Smooth muscle cell (in vitro differentiated cells): ENCODE data around the gene ADAM20. TPM values are rescaled to one million over a fixed set of nuclear protein-coding genes. Genes with fewer than 3 reads are reported as not detected.
"Not testable (repeated sequence)": the region's sequence is repeated elsewhere in the genome, so short reads cannot be mapped to it uniquely, and the experiment has no call there.

Source experiments
- DNase-seq: peaks from one replicate; lab custom pipeline; 2025; ENCODE audit not compliant: unreplicated experiment; lab: John Stamatoyannopoulos, UW
- H2AFZ ChIP-seq: fragments of 200-600 bp; sonication (generic); 2 replicates; pipeline ENCODE4 v1.6.0; 2016; ENCODE audit warnings: antibody characterized with exemption, low read depth, mild to moderate bottlenecking
- H3F3A ChIP-seq: fragments of 200-600 bp; sonication (generic); 2 replicates; pipeline ENCODE4 v1.6.0; 2017; ENCODE audit warnings: antibody characterized with exemption, low read depth
- H3K27ac ChIP-seq: fragments of 200-600 bp; sonication (generic); 2 replicates; pipeline ENCODE4 v1.5.1; 2016; ENCODE audit warnings: low read depth, mild to moderate bottlenecking
- H3K27me3 ChIP-seq: fragments of 200-600 bp; sonication (generic); 2 replicates; pipeline ENCODE4 v1.6.1; 2016; ENCODE audit warnings: low read depth, mild to moderate bottlenecking
- H3K36me3 ChIP-seq: fragments of 200-600 bp; sonication (generic); 2 replicates; pipeline ENCODE4 v1.5.1; 2016; ENCODE audit warnings: low read depth
- H3K4me1 ChIP-seq: fragments of 200-600 bp; sonication (generic); 2 replicates; pipeline ENCODE4 v1.5.1; 2016; ENCODE audit warnings: low read depth
- H3K4me2 ChIP-seq: fragments of 200-600 bp; sonication (generic); 2 replicates; pipeline ENCODE4 v1.6.0; 2016; ENCODE audit warnings: mild to moderate bottlenecking
- H3K4me3 ChIP-seq: fragments of 200-600 bp; sonication (generic); 2 replicates; pipeline ENCODE4 v1.5.1; 2016; ENCODE audit warnings: mild to moderate bottlenecking
- H3K79me2 ChIP-seq: fragments of 200-600 bp; sonication (generic); 2 replicates; pipeline ENCODE4 v1.6.0; 2016; ENCODE audit warnings: low read depth, mild to moderate bottlenecking
- H3K9ac ChIP-seq: fragments of 200-600 bp; sonication (generic); 2 replicates; pipeline ENCODE4 v1.6.0; 2016; ENCODE audit warnings: low read depth
- H3K9me3 ChIP-seq: fragments of 200-600 bp; sonication (generic); replicated peaks from 2 replicates; pipeline ENCODE4 v1.5.1; 2016; ENCODE audit warnings: low read depth
- H4K20me1 ChIP-seq: fragments of 200-600 bp; sonication (generic); 2 replicates; pipeline ENCODE4 v1.6.0; 2016; ENCODE audit warnings: low read depth
- CTCF ChIP-seq: fragments of 200-600 bp; sonication (generic); IDR thresholded peaks from 2 replicates; pipeline ENCODE4 v1.5.1; 2017; ENCODE audit warnings: borderline replicate concordance, mild to moderate bottlenecking, antibody characterized with exemption; ENCODE audit not compliant: insufficient read depth, poor library complexity, severe bottlenecking
- WGBS: methylation state at CpG from one replicate; pipeline ENCODE4 v1.1.7; 2016; ENCODE audit warnings: low lambda C conversion rate; 5-methylcytosine and 5-hydroxymethylcytosine counted together
- polyA plus RNA-seq: library from polyadenylated mRNA; unstranded; fragments of >200 nt; fragmentation: Nextera tagmentation; extraction: Ambion mirVana; gene quantifications from 2 replicates; pipeline ENCODE4 v1.2.1, GENCODE V29; 2016
- total RNA-seq: library from RNA; depleted of rRNA; stranded (reverse); fragments of >200 nt; gene quantifications from 2 replicates; pipeline ENCODE4 v1.2.3, GENCODE V29; 2014

The ADAM20 gene
- total and polyA plus RNA-seq, 2 experiments from 2014 or later, result 1.1 TPM; not detected in 1

GRCh38 chr14:70498191-70498590, 36.6 kb downstream of the ADAM20 start:
- H3K36me3 ChIP-seq, result no peaks in the 10 kb centered on the region
- no peaks in the 10 kb centered on the region for H3K4me1 ChIP-seq
- H3K4me3 ChIP-seq, result no peak overlapping the region
- no peak overlapping the region for H3K9ac ChIP-seq
- no peaks in the 10 kb centered on the region for H3F3A ChIP-seq
- H4K20me1 ChIP-seq, result no peaks in the 10 kb centered on the region
- no peaks in the 10 kb centered on the region for H3K79me2 ChIP-seq
- no peak overlapping the region for H3K4me2 ChIP-seq
- no peaks in the 10 kb centered on the region for H3K9me3 ChIP-seq
- H2AFZ ChIP-seq, result no peak overlapping the region
- no peak overlapping the region for H3K27ac ChIP-seq
- TF ChIP-seq CTCF, result no peak
- DNase-seq, result no peak
- no peaks in the 10 kb centered on the region for H3K27me3 ChIP-seq

GRCh38 chr14:70489579-70490200, 45.1 kb downstream of the ADAM20 start:
- no peak overlapping the region for H2AFZ ChIP-seq

GRCh38 chr14:70477356-70478105, 57.3 kb downstream of the ADAM20 start:
- H3K4me1 ChIP-seq, H3K9ac ChIP-seq, H3K27me3 ChIP-seq, H3K79me2 ChIP-seq, H2AFZ ChIP-seq, H3K4me2 ChIP-seq, H4K20me1 ChIP-seq, DNase-seq, H3K27ac ChIP-seq, H3K36me3 ChIP-seq, H3K4me3 ChIP-seq, H3K9me3 ChIP-seq, H3F3A ChIP-seq: not testable (repeated sequence)
- 88% methylated on average over 24 of the region's 57 CpGs for WGBS

More at GRCh38 chr14:70489579-70490200, 45.1 kb downstream of the ADAM20 start:
- H3K4me2 ChIP-seq, result no peak overlapping the region
- no peak overlapping the region for H3K27ac ChIP-seq
- no peak overlapping the region for H3K9ac ChIP-seq
- no peak for TF ChIP-seq CTCF
- H3K4me3 ChIP-seq, result no peak overlapping the region
- H3K9me3 ChIP-seq, result peaks cover 3% of the 10 kb centered on the region
- H4K20me1 ChIP-seq, result no peaks in the 10 kb centered on the region
- no peaks in the 10 kb centered on the region for H3K79me2 ChIP-seq
- H3K4me1 ChIP-seq, result no peaks in the 10 kb centered on the region
- H3F3A ChIP-seq, result no peaks in the 10 kb centered on the region
- 84% methylated on average over 3 of the region's 3 CpGs for WGBS
- H3K27me3 ChIP-seq, result no peaks in the 10 kb centered on the region
- peaks cover 2% of the 10 kb centered on the region for H3K36me3 ChIP-seq
- no peak for DNase-seq

GRCh38 chr14:70475459-70475858, 59.3 kb downstream of the ADAM20 start:
- H4K20me1 ChIP-seq, H3K9me3 ChIP-seq, H3F3A ChIP-seq, H3K27me3 ChIP-seq, H3K4me3 ChIP-seq, H3K4me2 ChIP-seq, H3K9ac ChIP-seq, H2AFZ ChIP-seq, DNase-seq, H3K79me2 ChIP-seq, H3K4me1 ChIP-seq, H3K36me3 ChIP-seq, H3K27ac ChIP-seq: not testable (repeated sequence)
- WGBS, result 94% methylated on average over 11 of the region's 13 CpGs
